Kidney (tissue), 14 donors: ENCODE results near the gene CNOT1. TPM values are rescaled to one million over a fixed set of nuclear protein-coding genes. Genes with fewer than 3 reads are reported as not detected.

Experiments used
- DNase-seq, 5 donors: peaks; one replicate each; pipeline ENCODE4 v3.0.0-alpha.2; 2013 to 2020
- FAIRE-seq: peaks from 2 replicates; lab custom pipeline; 2012; peaks lifted over from hg19 to GRCh38; lab: Jason Lieb, UNC
- H3K27ac ChIP-seq, 2 donors: one replicate each; pipeline ENCODE4 v1.7.0; 2013; ENCODE audit warnings: low read depth in 2 of 2, low read length in 2 of 2, inconsistent platforms in 1 of 2
- H3K27me3 ChIP-seq: one replicate; pipeline ENCODE4 v1.7.1; 2013; ENCODE audit warnings: low read length, inconsistent platforms; ENCODE audit not compliant: control insufficient read depth, insufficient read depth
- H3K36me3 ChIP-seq, 3 donors: one replicate each; pipeline versions ENCODE4 v1.7.0 to v1.7.1; 2013; ENCODE audit warnings: low read length in 3 of 3, control low read depth in 1 of 3, inconsistent platforms in 1 of 3; ENCODE audit not compliant: insufficient read depth in 3 of 3, control insufficient read depth in 2 of 3
- H3K4me1 ChIP-seq, 3 donors: one replicate each; pipeline versions ENCODE4 v1.7.0 to v1.7.1; 2013; ENCODE audit warnings: low read length in 3 of 3, inconsistent platforms in 1 of 3, low read depth in 1 of 3; ENCODE audit not compliant: control insufficient read depth in 2 of 3, insufficient read depth in 2 of 3
- H3K4me3 ChIP-seq, 3 donors: one replicate each; pipeline versions ENCODE4 v1.7.0 to v1.8.1; 2013; ENCODE audit warnings: low read length in 3 of 3, control low read depth in 1 of 3, inconsistent platforms in 1 of 3
- H3K9ac ChIP-seq, 3 donors: one replicate each; pipeline versions ENCODE4 v1.7.0 to v1.7.1; 2013; ENCODE audit warnings: low read length in 3 of 3, control low read depth in 1 of 3, inconsistent platforms in 1 of 3
- H3K9me3 ChIP-seq, 3 donors: one replicate each; pipeline versions ENCODE4 v1.7.0 to v1.7.1; 2013; ENCODE audit warnings: low read length in 3 of 3, control low read depth in 1 of 3, inconsistent platforms in 1 of 3; ENCODE audit not compliant: control insufficient read depth in 2 of 3, insufficient read depth in 1 of 3
- CTCF ChIP-seq: IDR thresholded peaks from 3 replicates; pipeline ENCODE4 v1.5.1; 2012; ENCODE audit warnings: mild to moderate bottlenecking, moderate library complexity, borderline replicate concordance; ENCODE audit not compliant: insufficient read depth; ENCODE audit errors: extremely low read depth
- intact Hi-C: fragments of 100-400 bp; cut with DNase I; formaldehyde crosslinking; loops from one replicate; pipeline ENCODE4 v1.11.1; 2022
- polyA plus RNA-seq: library from polyadenylated mRNA; stranded (reverse); fragments of 350-450 nt; fragmentation: Illumina TruSeq; extraction: RNeasy Lipid Tissue Mini Kit (QIAGEN cat#74804); gene quantifications from one replicate; pipeline ENCODE4 v1.2.3, GENCODE V29; 2014; ENCODE audit warnings: low read depth, low replicate concordance; ENCODE audit not compliant: insufficient read depth
- total RNA-seq: library from RNA; stranded (reverse); fragmentation: NEBNext Ultra II Directional; extraction: Animal tissue kit (Norgen Biotek cat#: 25700); gene quantifications from one replicate; pipeline ENCODE4 v1.2.1, GENCODE V29; 2021
- donor health status: control.
- donor health status: control.
- donor health status: control.
- donor health status: control.
- donor health status: control.
- donor health status: DM: yes; HTN: yes; CAD: no.
- donor health status: Normal renal cell carcinoma (clear cell type).

CNOT1 gene
- total and polyA plus RNA-seq, 2 donors from 2014 or later, result 54.8 to 147 TPM

GRCh38 chr16:58533751-58534470 lies 95.7 kb downstream of the CNOT1 start:
- no peaks in the 10 kb centered on the region for H3K27me3 ChIP-seq
- no peaks in the 10 kb centered on the region for H3K4me1 ChIP-seq
- FAIRE-seq (no peak), DNase-seq (no peak)
- no peak overlapping the region for H3K4me3 ChIP-seq
- no peak overlapping the region for H3K9ac ChIP-seq
- intact Hi-C loops, result no loop called here
- H3K27ac ChIP-seq, result no peak overlapping the region
- TF ChIP-seq CTCF, result no peak
- no peaks in the 10 kb centered on the region for H3K9me3 ChIP-seq
- H3K36me3 ChIP-seq, result peaks cover 26 to 71% (median 68%) of the 10 kb centered on the region in 3 donors

- intact Hi-C loops, result no loop called here
- FAIRE-seq (no peak), DNase-seq (no peak)
- Histone ChIP-seq H3K27ac (no peak overlapping the region), H3K4me1 (no peaks in the 10 kb centered on the region), H3K27me3 (no peaks in the 10 kb centered on the region), H3K4me3 (no peak overlapping the region), H3K9me3 (no peaks in the 10 kb centered on the region), H3K36me3 (peaks cover 19 to 68% (median 63%) of the 10 kb centered on the region in 3 donors), H3K9ac (no peak overlapping the region)
- TF ChIP-seq CTCF, result no peak
Observed at GRCh38 chr16:58532414-58532813, 97.2 kb downstream of the CNOT1 start.

- Histone ChIP-seq H3K9me3 (no peaks in the 10 kb centered on the region), H3K36me3 (peaks cover 17 to 59% (median 56%) of the 10 kb centered on the region in 3 donors), H3K4me3 (no peak overlapping the region), H3K27me3 (no peaks in the 10 kb centered on the region), H3K4me1 (no peaks in the 10 kb centered on the region), H3K9ac (no peak overlapping the region), H3K27ac (no peak overlapping the region)
- DNase-seq, result no peak
- TF ChIP-seq CTCF, result no peak
- no peak for FAIRE-seq
- intact Hi-C loops, result no loop called here
Observed at GRCh38 chr16:58530179-58530578, 99.4 kb downstream of the CNOT1 start.
